ENCODE measurements around the gene ADGRB2.

ADGRB2 gene

GRCh38 chr1:31765041-31765467 is 914 bp upstream of the ADGRB2 start:
- Mint-ChIP-seq H3K9me3 (no peaks in the 10 kb centered on the region), H3K27me3 (ENCODE audit: low read depth) (peaks cover 32% of the 10 kb centered on the region), H3K4me1 (peaks cover 65% of the 10 kb centered on the region), H3K27ac (peak overlapping the region in 2 of 3 experiments; percentile 36 to 83), H3K4me3 (peak overlapping the region; percentile 78 to 91 (median 89)), H3K36me3 (ENCODE audit: low read depth) (no peaks in the 10 kb centered on the region)
- TF ChIP-seq CTCF (IDR thresholded peaks at IDR 0.05; ENCODE audit: unreplicated experiment in 3 of 3) = peak; percentile 28 to 40 (median 29)

- peak overlapping the region in 1 of 3 experiments; percentile 65 for H3K27ac Mint-ChIP-seq
- peak overlapping the region; percentile 85 to 94 (median 92) for H3K4me3 Mint-ChIP-seq
- no peaks in the 10 kb centered on the region for H3K36me3 Mint-ChIP-seq (ENCODE audit: low read depth)
- H3K9me3 Mint-ChIP-seq = no peaks in the 10 kb centered on the region
- peaks cover 24% of the 10 kb centered on the region for H3K27me3 Mint-ChIP-seq (ENCODE audit: low read depth)
- TF ChIP-seq CTCF (IDR thresholded peaks at IDR 0.05; ENCODE audit: unreplicated experiment in 3 of 3) = no peak
- H3K4me1 Mint-ChIP-seq = peaks cover 68% of the 10 kb centered on the region
Observed at GRCh38 chr1:31763671-31764311, 349 bp downstream of the ADGRB2 start.

GRCh38 chr1:31762726-31763670 is 1.1 kb downstream of the ADGRB2 start:
- H3K9me3 Mint-ChIP-seq = no peaks in the 10 kb centered on the region
- H3K27me3 Mint-ChIP-seq (ENCODE audit: low read depth) = peaks cover 21% of the 10 kb centered on the region

GRCh38 chr1:31762323-31762722 is 1.8 kb downstream of the ADGRB2 start:
- Mint-ChIP-seq H3K9me3 (no peaks in the 10 kb centered on the region), H3K4me3 (peak overlapping the region; percentile 73 to 84 (median 83)), H3K4me1 (peaks cover 65% of the 10 kb centered on the region), H3K27me3 (ENCODE audit: low read depth) (peaks cover 17% of the 10 kb centered on the region), H3K27ac (no peak overlapping the region), H3K36me3 (ENCODE audit: low read depth) (no peaks in the 10 kb centered on the region)
- TF ChIP-seq CTCF (IDR thresholded peaks at IDR 0.05; ENCODE audit: unreplicated experiment in 3 of 3) = no peak

More at GRCh38 chr1:31762726-31763670, 1.1 kb downstream of the ADGRB2 start:
- H3K27ac Mint-ChIP-seq = peak overlapping the region in 1 of 3 experiments; percentile 65
- peak; percentile 62 to 66 (median 65) for TF ChIP-seq CTCF (IDR thresholded peaks at IDR 0.05; ENCODE audit: unreplicated experiment in 3 of 3)
- H3K4me3 Mint-ChIP-seq = peak overlapping the region; percentile 85 to 94 (median 92)
- H3K36me3 Mint-ChIP-seq (ENCODE audit: low read depth) = no peaks in the 10 kb centered on the region
- H3K4me1 Mint-ChIP-seq = peaks cover 68% of the 10 kb centered on the region

GRCh38 chr1:31761883-31762282 is 2.3 kb downstream of the ADGRB2 start:
- Mint-ChIP-seq H3K9me3 (no peaks in the 10 kb centered on the region), H3K27me3 (ENCODE audit: low read depth) (peaks cover 17% of the 10 kb centered on the region), H3K4me3 (peak overlapping the region; percentile 73 to 84 (median 83)), H3K4me1 (peaks cover 63% of the 10 kb centered on the region), H3K36me3 (ENCODE audit: low read depth) (no peaks in the 10 kb centered on the region), H3K27ac (peak overlapping the region in 1 of 3 experiments; percentile 44)
- no peak for TF ChIP-seq CTCF (IDR thresholded peaks at IDR 0.05; ENCODE audit: unreplicated experiment in 3 of 3)
